Tibial artery (tissue), 4 donors: ENCODE results near the gene CMTM7.

Experiments
- DNase-seq, 2 donors: peaks; one replicate each; pipeline ENCODE4 v3.0.0-alpha.2; 2019
- H3K27ac ChIP-seq, 2 donors: fragments of 200-600 bp; sonication (generic) in 1 of 2; 1 replicate in 1 of 2; 2 replicates in 1 of 2; pipeline ENCODE4 v1.5.1; 2018 to 2019; ENCODE audit warnings: mild to moderate bottlenecking in 1 of 2
- H3K27me3 ChIP-seq, 2 donors: fragments of 200-600 bp; sonication (generic) in 1 of 2; one replicate each; pipeline versions ENCODE4 v1.5.1 to v1.6.0; 2016 to 2019
- H3K36me3 ChIP-seq, 3 donors: fragments of 200-600 bp; sonication (generic) in 2 of 3; one replicate each; pipeline ENCODE4 v1.5.1; 2016 to 2019; ENCODE audit warnings: mild to moderate bottlenecking in 2 of 3
- H3K4me1 ChIP-seq, 4 donors: fragments of 200-600 bp; sonication (generic) in 2 of 4; 1 replicate in 3 of 4; 2 replicates in 1 of 4; pipeline ENCODE4 v1.5.1; 2016 to 2019
- H3K4me3 ChIP-seq, 2 donors: fragments of 200-600 bp; sonication (generic) in 1 of 2; 1 replicate in 1 of 2; 2 replicates in 1 of 2; pipeline ENCODE4 v1.5.1; 2018 to 2019; ENCODE audit warnings: mild to moderate bottlenecking in 2 of 2
- H3K9me3 ChIP-seq, 3 donors: fragments of 200-600 bp; sonication (generic) in 1 of 3; one replicate each; pipeline ENCODE4 v1.5.1; 2016 to 2019
- CTCF ChIP-seq, 2 experiments: fragments of 200-600 bp in 1 of 2; fragments of 450-650 bp in 1 of 2; IDR thresholded peaks; one replicate each; pipeline ENCODE4 v1.5.1; 2017 to 2019; ENCODE audit warnings: antibody characterized with exemption in 2 of 2, mild to moderate bottlenecking in 1 of 2, moderate library complexity in 1 of 2
- intact Hi-C: fragments of 100-400 bp; cut with DNase I; formaldehyde crosslinking; loops from one replicate; pipeline ENCODE4 v1.15.0; 2023; ENCODE audit warnings: low total_unique reads

Gene CMTM7

GRCh38 chr3:32484436-32484835 is 92.8 kb downstream of the CMTM7 start:
- H3K27me3 ChIP-seq, result no peaks in the 10 kb centered on the region
- H3K36me3 ChIP-seq, result peaks cover 7 to 33% (median 30%) of the 10 kb centered on the region in 3 donors
- no peaks in the 10 kb centered on the region for H3K9me3 ChIP-seq
- intact Hi-C loops, result no loop called here
- H3K4me1 ChIP-seq, result peaks cover 0 to 24% (median 8%) of the 10 kb centered on the region in 4 donors
- no peak overlapping the region for H3K4me3 ChIP-seq
- TF ChIP-seq CTCF (IDR thresholded peaks at IDR 0.05), result no peak
- DNase-seq, result no peak
- no peak overlapping the region for H3K27ac ChIP-seq

GRCh38 chr3:32487781-32488473 is 96.3 kb downstream of the CMTM7 start:
- Histone ChIP-seq H3K4me1 (peaks cover 0 to 27% (median 8%) of the 10 kb centered on the region in 4 donors), H3K27ac (peak overlapping the region; percentile 4 to 40), H3K9me3 (no peaks in the 10 kb centered on the region), H3K27me3 (no peaks in the 10 kb centered on the region), H3K4me3 (no peak overlapping the region), H3K36me3 (peaks cover 0 to 31% (median 18%) of the 10 kb centered on the region in 3 donors)
- intact Hi-C loops, result no loop called here
- TF ChIP-seq CTCF (IDR thresholded peaks at IDR 0.05), result no peak
- no peak for DNase-seq

GRCh38 chr3:32488474-32489008 is 96.9 kb downstream of the CMTM7 start:
- Histone ChIP-seq H3K27me3 (no peaks in the 10 kb centered on the region), H3K4me1 (peaks cover 0 to 27% (median 12%) of the 10 kb centered on the region in 4 donors), H3K9me3 (no peaks in the 10 kb centered on the region), H3K36me3 (peaks cover 0 to 25% (median 14%) of the 10 kb centered on the region in 3 donors), H3K27ac (peak overlapping the region in 1 of 2 donors; percentile 4), H3K4me3 (no peak overlapping the region)
- intact Hi-C loops, result no loop called here
- DNase-seq, result no peak
- TF ChIP-seq CTCF (IDR thresholded peaks at IDR 0.05), result no peak

GRCh38 chr3:32492684-32493436 is 101.2 kb downstream of the CMTM7 start:
- TF ChIP-seq CTCF (IDR thresholded peaks at IDR 0.05), result no peak
- intact Hi-C loops, result no loop called here
- Histone ChIP-seq H3K9me3 (no peaks in the 10 kb centered on the region), H3K36me3 (peaks cover 0 to 8% (median 0%) of the 10 kb centered on the region in 3 donors), H3K27ac (no peak overlapping the region), H3K4me1 (peaks cover 0 to 25% (median 13%) of the 10 kb centered on the region in 4 donors), H3K4me3 (no peak overlapping the region), H3K27me3 (no peaks in the 10 kb centered on the region)
- no peak for DNase-seq

- H3K9me3 ChIP-seq, result no peaks in the 10 kb centered on the region
- peaks cover 0 to 16% (median 9%) of the 10 kb centered on the region in 4 donors for H3K4me1 ChIP-seq
- peaks cover 0 to 8% (median 0%) of the 10 kb centered on the region in 3 donors for H3K36me3 ChIP-seq
- intact Hi-C loops, result no loop called here
- DNase-seq, result no peak
- no peaks in the 10 kb centered on the region for H3K27me3 ChIP-seq
- H3K27ac ChIP-seq, result no peak overlapping the region
- TF ChIP-seq CTCF (IDR thresholded peaks at IDR 0.05), result no peak
- no peak overlapping the region for H3K4me3 ChIP-seq
These were observed 102.1 kb downstream of the CMTM7 start for GRCh38 chr3:32493437-32494414.
